ENCODE measurements around the gene FOXD1. TPM values are rescaled to one million over a fixed set of nuclear protein-coding genes. Genes with fewer than 3 reads are reported as not detected.

Gene FOXD1
- total and polyA plus RNA-seq, 4 experiments from 2014 or later, result 0.08 TPM; not detected in 3

DNA sequence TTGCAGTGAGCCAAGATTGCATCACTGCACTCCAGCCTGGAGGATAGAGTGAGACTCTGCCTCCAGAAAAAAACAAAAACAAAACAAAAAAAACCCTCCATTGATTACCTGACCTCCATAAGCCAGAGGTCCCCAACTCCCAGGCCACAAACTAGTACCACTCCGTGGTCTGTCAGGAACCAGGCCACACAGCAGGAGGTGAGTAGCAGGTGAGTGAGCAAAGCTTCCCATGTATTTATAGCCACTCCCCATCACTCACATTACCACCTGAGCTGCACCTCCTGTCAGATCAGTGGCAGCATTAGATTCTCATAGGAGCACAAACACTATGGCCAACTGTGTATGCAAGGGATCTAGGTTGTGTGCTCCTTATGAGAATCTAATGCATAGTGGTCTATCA, 35.9 kb upstream of the FOXD1 start:
- H3K4me3 ChIP-seq (ENCODE audit: low read length in 2 of 2), result no peak overlapping the region
- no peaks in the 10 kb centered on the region for H3K36me3 ChIP-seq (ENCODE audit: insufficient read depth, low read length)
- Mint-ChIP-seq H3K9me3 (no peaks in the 10 kb centered on the region), H3K36me3 (no peaks in the 10 kb centered on the region), H3K4me1 (no peaks in the 10 kb centered on the region), H3K27me3 (peaks cover 8 to 20% of the 10 kb centered on the region in 2 donors), H3K27ac (no peak overlapping the region), H3K4me3 (no peak overlapping the region)
- DNase-seq, result no peak
- POLR2A ChIA-PET (ENCODE audit: partially characterized antibody), result no interaction called here
- intact Hi-C loops (cut with micrococcal nuclease), result no loop called here
- H3K9me3 ChIP-seq (ENCODE audit: control insufficient read depth in 1 of 2, low read length in 2 of 2), result no peaks in the 10 kb centered on the region
- no peaks in the 10 kb centered on the region for H3K4me1 ChIP-seq (ENCODE audit: insufficient read depth, low read length)
- no peaks in the 10 kb centered on the region for H3K27me3 ChIP-seq (ENCODE audit: insufficient read depth, low read length)
- no peak overlapping the region for H3K27ac ChIP-seq (ENCODE audit: low read depth, low read length)
- CTCF ChIA-PET (ENCODE audit: partially characterized antibody), result no interaction called here

DNA sequence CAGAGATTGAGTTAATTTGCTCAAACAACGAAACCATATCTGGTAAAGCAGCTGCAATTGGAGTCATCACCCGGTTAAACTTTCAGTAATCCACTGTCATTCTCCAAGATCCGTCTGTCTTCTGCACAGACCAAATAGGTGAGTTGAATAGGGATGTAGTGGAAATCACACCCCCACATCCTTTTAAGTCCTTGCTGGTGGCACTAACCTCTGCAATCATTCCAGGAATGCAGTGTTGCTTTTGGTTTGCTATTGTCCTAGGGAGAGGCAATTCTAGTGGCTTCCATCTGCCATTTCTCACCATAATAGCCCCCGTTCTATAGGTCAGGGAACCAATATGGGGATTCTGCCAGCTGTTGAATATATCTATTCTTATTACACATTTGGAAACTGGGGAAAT, 35.1 kb upstream of the FOXD1 start:
- ChIA-PET POLR2A (ENCODE audit: partially characterized antibody) (no interaction called here), CTCF (ENCODE audit: partially characterized antibody) (no interaction called here)
- no peak overlapping the region for H3K4me3 ChIP-seq (ENCODE audit: low read length in 2 of 2)
- no peaks in the 10 kb centered on the region for H3K4me1 ChIP-seq (ENCODE audit: insufficient read depth, low read length)
- Mint-ChIP-seq H3K36me3 (no peaks in the 10 kb centered on the region), H3K4me3 (no peak overlapping the region), H3K27me3 (peaks cover 8 to 18% of the 10 kb centered on the region in 2 donors), H3K27ac (no peak overlapping the region), H3K9me3 (no peaks in the 10 kb centered on the region), H3K4me1 (no peaks in the 10 kb centered on the region)
- no peak overlapping the region for H3K27ac ChIP-seq (ENCODE audit: low read depth, low read length)
- H3K9me3 ChIP-seq (ENCODE audit: control insufficient read depth in 1 of 2, low read length in 2 of 2), result no peaks in the 10 kb centered on the region
- no peak for DNase-seq
- intact Hi-C loops (cut with micrococcal nuclease), result no loop called here
- H3K36me3 ChIP-seq (ENCODE audit: insufficient read depth, low read length), result no peaks in the 10 kb centered on the region
- no peaks in the 10 kb centered on the region for H3K27me3 ChIP-seq (ENCODE audit: insufficient read depth, low read length)

DNA sequence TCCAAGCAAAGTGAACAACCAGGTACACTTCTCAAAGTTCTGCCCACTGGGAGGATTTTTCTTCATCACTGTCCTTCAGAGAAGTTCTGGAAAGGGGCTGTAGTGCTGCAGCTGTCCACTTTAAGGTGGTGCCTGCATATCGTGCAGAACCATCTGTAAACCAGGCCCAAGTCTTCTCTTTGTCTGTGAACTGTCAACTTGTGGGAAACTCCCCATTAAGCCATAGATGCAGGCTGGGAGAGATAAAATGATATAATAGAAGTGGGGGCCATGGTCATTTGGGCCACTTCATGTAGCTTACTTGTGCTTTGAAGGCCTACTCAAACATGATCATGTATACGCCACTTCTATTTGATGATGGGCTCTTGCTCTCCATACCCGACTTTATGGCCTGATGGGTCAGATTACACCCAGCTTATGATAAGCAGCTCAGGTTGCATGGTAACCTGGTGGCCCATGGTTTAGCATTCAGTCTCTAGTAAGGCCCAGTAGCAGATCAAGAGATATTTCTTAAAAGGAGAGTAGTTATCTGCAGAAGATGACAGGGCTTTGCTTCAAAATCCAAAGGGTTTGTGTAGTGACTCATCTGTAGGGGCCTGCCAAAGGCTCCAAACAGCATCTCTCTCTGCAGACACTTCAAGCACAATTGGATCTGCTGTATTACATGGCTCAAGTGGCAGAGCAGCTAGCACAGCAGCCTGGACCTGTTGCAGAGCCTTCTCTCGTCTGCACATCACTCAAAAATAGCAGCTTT, 34.0 kb upstream of the FOXD1 start:
- peaks cover 10 to 19% of the 10 kb centered on the region in 2 donors for H3K27me3 Mint-ChIP-seq
- no peaks in the 10 kb centered on the region for H3K9me3 Mint-ChIP-seq
- intact Hi-C loops (cut with micrococcal nuclease), result no loop called here
- H3K27ac Mint-ChIP-seq, result no peak overlapping the region
- DNase-seq, result no peak
- Histone ChIP-seq H3K4me3 (ENCODE audit: low read length in 2 of 2) (no peak overlapping the region), H3K9me3 (ENCODE audit: control insufficient read depth in 1 of 2, low read length in 2 of 2) (no peaks in the 10 kb centered on the region), H3K27ac (ENCODE audit: low read depth, low read length) (no peak overlapping the region), H3K4me1 (ENCODE audit: insufficient read depth, low read length) (no peaks in the 10 kb centered on the region), H3K36me3 (ENCODE audit: insufficient read depth, low read length) (no peaks in the 10 kb centered on the region), H3K27me3 (ENCODE audit: insufficient read depth, low read length) (no peaks in the 10 kb centered on the region)
- no peaks in the 10 kb centered on the region for H3K4me1 Mint-ChIP-seq
- ChIA-PET CTCF (ENCODE audit: partially characterized antibody) (no interaction called here), POLR2A (ENCODE audit: partially characterized antibody) (interaction anchor here (0.6 kb wide), 1 partner anchor 16 kb away, joined by 3 read pairs; the partner anchor contains the start of gene BTF3)
- H3K4me3 Mint-ChIP-seq, result no peak overlapping the region
- H3K36me3 Mint-ChIP-seq, result no peaks in the 10 kb centered on the region

DNA sequence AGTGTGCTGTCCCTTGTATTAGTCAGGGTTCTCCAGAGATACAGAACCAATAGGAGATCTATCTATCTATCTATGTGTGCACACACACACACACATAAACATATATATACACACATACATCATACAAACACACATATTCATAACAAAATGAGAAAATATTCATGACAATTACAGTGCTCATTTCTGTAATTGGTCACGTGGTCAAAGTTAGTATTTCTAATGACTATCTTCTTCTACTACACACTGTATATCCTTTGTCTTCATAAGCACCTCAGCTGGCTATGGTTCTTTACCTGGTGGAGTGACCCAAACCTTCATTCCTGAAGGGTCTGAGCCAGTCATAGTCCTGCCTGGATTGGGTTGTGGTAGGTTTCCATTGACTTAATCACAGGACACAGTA, 31.9 kb upstream of the FOXD1 start:
- ChIA-PET POLR2A (ENCODE audit: partially characterized antibody) (no interaction called here), CTCF (ENCODE audit: partially characterized antibody) (no interaction called here)
- Mint-ChIP-seq H3K27ac (no peak overlapping the region), H3K4me3 (no peak overlapping the region), H3K9me3 (no peaks in the 10 kb centered on the region), H3K4me1 (no peaks in the 10 kb centered on the region), H3K36me3 (no peaks in the 10 kb centered on the region), H3K27me3 (peaks cover 11 to 21% of the 10 kb centered on the region in 2 donors)
- H3K4me1 ChIP-seq (ENCODE audit: insufficient read depth, low read length), result no peaks in the 10 kb centered on the region
- DNase-seq, result no peak
- no peak overlapping the region for H3K4me3 ChIP-seq (ENCODE audit: low read length in 2 of 2)
- H3K27ac ChIP-seq (ENCODE audit: low read depth, low read length), result no peak overlapping the region
- no peaks in the 10 kb centered on the region for H3K27me3 ChIP-seq (ENCODE audit: insufficient read depth, low read length)
- no peaks in the 10 kb centered on the region for H3K36me3 ChIP-seq (ENCODE audit: insufficient read depth, low read length)
- H3K9me3 ChIP-seq (ENCODE audit: control insufficient read depth in 1 of 2, low read length in 2 of 2), result no peaks in the 10 kb centered on the region
- intact Hi-C loops (cut with micrococcal nuclease), result no loop called here

- no peaks in the 10 kb centered on the region for H3K36me3 ChIP-seq (ENCODE audit: insufficient read depth, low read length)
- H3K4me1 ChIP-seq (ENCODE audit: insufficient read depth, low read length), result no peaks in the 10 kb centered on the region
- CTCF ChIA-PET (ENCODE audit: partially characterized antibody), result interaction anchor here (0.9 to 1.5 kb wide), 2 partner anchors 16 to 18 kb away, joined by 3 to 5 read pairs; no protein-coding TSS in a partner anchor
- Mint-ChIP-seq H3K27ac (no peak overlapping the region), H3K4me3 (no peak overlapping the region), H3K36me3 (no peaks in the 10 kb centered on the region), H3K27me3 (peaks cover 11 to 12% of the 10 kb centered on the region in 2 donors), H3K4me1 (no peaks in the 10 kb centered on the region), H3K9me3 (peaks cover 0 to 3% (median 0%) of the 10 kb centered on the region in 8 donors)
- POLR2A ChIA-PET (ENCODE audit: partially characterized antibody), result no interaction called here
- H3K27me3 ChIP-seq (ENCODE audit: insufficient read depth, low read length), result no peaks in the 10 kb centered on the region
- DNase-seq, result no peak
- no peaks in the 10 kb centered on the region for H3K9me3 ChIP-seq (ENCODE audit: control insufficient read depth in 1 of 2, low read length in 2 of 2)
- H3K27ac ChIP-seq (ENCODE audit: low read depth, low read length), result no peak overlapping the region
- no peak overlapping the region for H3K4me3 ChIP-seq (ENCODE audit: low read length in 2 of 2)
- intact Hi-C loops (cut with micrococcal nuclease), result no loop called here
These were observed 23.5 kb upstream of the FOXD1 start for GRCh38 chr5:73472116-73472515.

DNA sequence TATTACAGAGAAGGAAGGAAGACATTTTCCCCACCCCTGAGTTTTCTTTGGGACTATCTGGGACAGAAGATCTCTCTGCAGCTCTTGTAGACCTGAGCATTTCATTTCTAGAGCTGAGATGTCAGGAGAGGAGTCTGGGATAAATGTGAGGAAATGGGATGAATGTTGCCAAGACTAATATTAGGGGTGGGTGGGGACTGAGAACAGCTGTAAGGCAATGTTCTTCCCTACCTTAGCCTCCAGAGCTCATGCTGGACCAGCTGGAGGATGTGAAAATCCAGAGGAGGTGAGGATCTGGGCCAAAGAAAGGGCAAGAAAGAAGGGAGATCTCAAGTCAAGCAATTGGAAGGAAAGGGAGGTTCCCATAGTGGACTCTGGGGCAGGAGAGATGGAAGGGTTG, 23.1 kb upstream of the FOXD1 start:
- Mint-ChIP-seq H3K9me3 (peaks cover 0 to 3% (median 0%) of the 10 kb centered on the region in 8 donors), H3K27ac (no peak overlapping the region), H3K36me3 (no peaks in the 10 kb centered on the region), H3K4me3 (no peak overlapping the region), H3K4me1 (no peaks in the 10 kb centered on the region), H3K27me3 (peaks cover 9 to 12% of the 10 kb centered on the region in 2 donors)
- Histone ChIP-seq H3K4me3 (ENCODE audit: low read length in 2 of 2) (no peak overlapping the region), H3K36me3 (ENCODE audit: insufficient read depth, low read length) (no peaks in the 10 kb centered on the region), H3K9me3 (ENCODE audit: control insufficient read depth in 1 of 2, low read length in 2 of 2) (no peaks in the 10 kb centered on the region), H3K4me1 (ENCODE audit: insufficient read depth, low read length) (no peaks in the 10 kb centered on the region), H3K27me3 (ENCODE audit: insufficient read depth, low read length) (no peaks in the 10 kb centered on the region), H3K27ac (ENCODE audit: low read depth, low read length) (no peak overlapping the region)
- intact Hi-C loops (cut with micrococcal nuclease), result no loop called here
- POLR2A ChIA-PET (ENCODE audit: partially characterized antibody), result no interaction called here
- DNase-seq, result no peak
- CTCF ChIA-PET (ENCODE audit: partially characterized antibody), result interaction anchor here (0.9 to 1.5 kb wide), 2 partner anchors 15 to 17 kb away, joined by 3 to 5 read pairs; no protein-coding TSS in a partner anchor

DNA sequence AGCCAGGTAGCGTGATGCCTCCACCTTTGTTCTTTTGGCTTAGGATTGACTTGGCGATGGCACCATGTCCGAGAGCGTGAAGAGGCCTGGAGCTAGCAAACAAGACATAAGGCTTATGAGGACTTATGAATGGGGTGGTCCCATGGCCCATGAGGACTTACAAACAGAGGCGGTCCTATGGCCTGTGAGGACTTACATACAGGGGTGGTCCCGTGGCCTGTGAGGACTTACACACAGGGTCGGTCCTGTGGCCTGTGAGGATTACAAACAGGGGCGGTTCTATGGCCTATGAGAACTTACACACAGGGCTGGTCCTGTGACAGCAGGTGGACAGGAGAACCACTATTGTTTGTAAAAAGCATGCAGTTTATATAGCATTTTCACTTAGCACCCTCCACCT, 21.3 kb upstream of the FOXD1 start:
- H3K4me1 Mint-ChIP-seq, result no peaks in the 10 kb centered on the region
- intact Hi-C loops (cut with micrococcal nuclease), result no loop called here
- H3K4me1 ChIP-seq (ENCODE audit: insufficient read depth, low read length), result no peaks in the 10 kb centered on the region
- H3K9me3 ChIP-seq (ENCODE audit: control insufficient read depth in 1 of 2, low read length in 2 of 2), result no peaks in the 10 kb centered on the region
- CTCF ChIA-PET (ENCODE audit: partially characterized antibody), result no interaction called here
- H3K27ac Mint-ChIP-seq, result no peak overlapping the region
- no peaks in the 10 kb centered on the region for H3K27me3 ChIP-seq (ENCODE audit: insufficient read depth, low read length)
- no peak overlapping the region for H3K27ac ChIP-seq (ENCODE audit: low read depth, low read length)
- peaks cover 8 to 13% of the 10 kb centered on the region in 2 donors for H3K27me3 Mint-ChIP-seq
- no peaks in the 10 kb centered on the region for H3K36me3 Mint-ChIP-seq
- no peak for DNase-seq
- peaks cover 0 to 3% (median 0%) of the 10 kb centered on the region in 8 donors for H3K9me3 Mint-ChIP-seq
- H3K36me3 ChIP-seq (ENCODE audit: insufficient read depth, low read length), result no peaks in the 10 kb centered on the region
- POLR2A ChIA-PET (ENCODE audit: partially characterized antibody), result no interaction called here
- no peak overlapping the region for H3K4me3 ChIP-seq (ENCODE audit: low read length in 2 of 2)
- no peak overlapping the region for H3K4me3 Mint-ChIP-seq
